ENCODE measurements around the gene PRICKLE4. TPM values are rescaled to one million over a fixed set of nuclear protein-coding genes. Genes with fewer than 3 reads are reported as not detected.

PRICKLE4 gene
- total RNA-seq, 1 experiment from 2014 or later: not detected

GRCh38 chr6:41779336-41779735 lies 1.2 kb upstream of the PRICKLE4 start:
- Histone ChIP-seq H3K4me1 (ENCODE audit: insufficient read depth, low read length, poor library complexity, severe bottlenecking) (peaks cover 17% of the 10 kb centered on the region), H3K9me3 (ENCODE audit: low read depth, low read length, poor library complexity, severe bottlenecking) (no peaks in the 10 kb centered on the region), H3K36me3 (ENCODE audit: insufficient read depth, low read length, poor library complexity, severe bottlenecking) (peaks cover 14% of the 10 kb centered on the region), H3K27me3 (replicated peaks; ENCODE audit: insufficient read depth, low read depth, low read length, poor library complexity) (no peaks in the 10 kb centered on the region), H3K4me3 (ENCODE audit: low read depth, low read length, poor library complexity, severe bottlenecking) (peak overlapping the region; percentile 81), H3K27ac (ENCODE audit: low read depth, low read length, poor library complexity, severe bottlenecking) (peak overlapping the region; percentile 45)
- ChIA-PET POLR2A (ENCODE audit: low non-redundant PET) (interaction anchor here (0.6 kb wide), 1 partner anchor 1150 kb away, joined by 3 read pairs; no protein-coding TSS in a partner anchor), CTCF (interaction anchor here (0.6 to 0.7 kb wide), 2 partner anchors 70 to 265 kb away, joined by 3 to 4 read pairs; no protein-coding TSS in a partner anchor)
- no peak for TF ChIP-seq CTCF (conservative IDR thresholded peaks at IDR 0.05; ENCODE audit: low read depth, low read length)
- no peak for TF ChIP-seq EZH2 (IDR thresholded peaks at IDR 0.05; ENCODE audit: borderline replicate concordance, low read depth, low read length, poor library complexity, severe bottlenecking)
- intact Hi-C loops (cut with micrococcal nuclease; ENCODE audit: unreplicated experiment): loop anchor here (10.0 kb wide), 2 partner anchors 75 to 175 kb away; no protein-coding TSS in a partner anchor
- no peak for DNase-seq (ENCODE audit: low spot score)
- no TSS peak for BruUV-seq (replicated peaks)

GRCh38 chr6:41779788-41780550 lies 613 bp upstream of the PRICKLE4 start, which contains the start of gene FRS3:
Gene FRS3 (minus strand): TSS chr6:41779900. CDS start chr6:41776987, 2,913 bp downstream.
- H3K9me3 ChIP-seq (ENCODE audit: low read depth, low read length, poor library complexity, severe bottlenecking): no peaks in the 10 kb centered on the region
- H3K4me3 ChIP-seq (ENCODE audit: low read depth, low read length, poor library complexity, severe bottlenecking): peak within 1 kb of the TSS; percentile 81
- TF ChIP-seq EZH2 (IDR thresholded peaks at IDR 0.05; ENCODE audit: borderline replicate concordance, low read depth, low read length, poor library complexity, severe bottlenecking) (no peak), CTCF (conservative IDR thresholded peaks at IDR 0.05; ENCODE audit: low read depth, low read length) (peak; percentile 95)
- H3K27ac ChIP-seq (ENCODE audit: low read depth, low read length, poor library complexity, severe bottlenecking): peak within 1 kb of the TSS; percentile 53
- CTCF ChIA-PET: interaction anchor here (0.6 to 0.7 kb wide), 3 partner anchors 71 to 553 kb away, joined by 3 to 7 read pairs (median 4); no protein-coding TSS in a partner anchor
- POLR2A ChIA-PET (ENCODE audit: low non-redundant PET): interaction anchor here (0.6 kb wide), 1 partner anchor 1150 kb away, joined by 3 read pairs; no protein-coding TSS in a partner anchor
- peaks cover 17% of the 10 kb centered on the region for H3K4me1 ChIP-seq (ENCODE audit: insufficient read depth, low read length, poor library complexity, severe bottlenecking)
- peak; percentile 96 for DNase-seq (ENCODE audit: low spot score)
- intact Hi-C loops (cut with micrococcal nuclease; ENCODE audit: unreplicated experiment): loop anchor here (1.0 to 10.0 kb wide), 5 partner anchors 75 to 437 kb away; partner anchors contain the start of gene MRPS10
- peaks cover 13% of the 10 kb centered on the region for H3K36me3 ChIP-seq (ENCODE audit: insufficient read depth, low read length, poor library complexity, severe bottlenecking)
- H3K27me3 ChIP-seq (replicated peaks; ENCODE audit: insufficient read depth, low read depth, low read length, poor library complexity): no peaks in the 10 kb centered on the region
- no TSS peak for BruUV-seq (replicated peaks)

GRCh38 chr6:41781366-41781730 lies 766 bp downstream of the PRICKLE4 start:
- Histone ChIP-seq H3K27ac (ENCODE audit: low read depth, low read length, poor library complexity, severe bottlenecking) (no peak overlapping the region), H3K36me3 (ENCODE audit: insufficient read depth, low read length, poor library complexity, severe bottlenecking) (peaks cover 6% of the 10 kb centered on the region), H3K4me3 (ENCODE audit: low read depth, low read length, poor library complexity, severe bottlenecking) (peak overlapping the region; percentile 81), H3K4me1 (ENCODE audit: insufficient read depth, low read length, poor library complexity, severe bottlenecking) (peaks cover 22% of the 10 kb centered on the region), H3K27me3 (replicated peaks; ENCODE audit: insufficient read depth, low read depth, low read length, poor library complexity) (no peaks in the 10 kb centered on the region), H3K9me3 (ENCODE audit: low read depth, low read length, poor library complexity, severe bottlenecking) (no peaks in the 10 kb centered on the region)
- BruUV-seq (replicated peaks): no TSS peak
- ChIA-PET CTCF (interaction anchor here (1.6 kb wide), 1 partner anchor 413 kb away, joined by 5 read pairs; no protein-coding TSS in a partner anchor), POLR2A (ENCODE audit: low non-redundant PET) (no interaction called here)
- DNase-seq (ENCODE audit: low spot score): no peak
- intact Hi-C loops (cut with micrococcal nuclease; ENCODE audit: unreplicated experiment): loop anchor here (2.0 kb wide), 2 partner anchors 263 to 385 kb away; no protein-coding TSS in a partner anchor
- TF ChIP-seq CTCF (conservative IDR thresholded peaks at IDR 0.05; ENCODE audit: low read depth, low read length): no peak
- TF ChIP-seq EZH2 (IDR thresholded peaks at IDR 0.05; ENCODE audit: borderline replicate concordance, low read depth, low read length, poor library complexity, severe bottlenecking): no peak
